KG1 (cell line): ENCODE results near the gene MIR17HG.
"Not testable (repeated sequence)": the region's sequence is repeated elsewhere in the genome, so short reads cannot be mapped to it uniquely, and the experiment has no call there.

ENCODE experiments used
- DNase-seq: peaks from one replicate; lab custom pipeline; 2025; lab: John Stamatoyannopoulos, UW

The MIR17HG gene

GRCh38 chr13:91347996-91348905 is 764 bp downstream of the MIR17HG start:
- peak; percentile 46 for DNase-seq

GRCh38 chr13:91348906-91349435 is 1.5 kb downstream of the MIR17HG start:
- peak; percentile 60 for DNase-seq

- DNase-seq, result no peak
Observed at GRCh38 chr13:91349992-91350911, 2.8 kb downstream of the MIR17HG start.

- DNase-seq, result no peak
Observed at GRCh38 chr13:91351123-91351522, 3.6 kb downstream of the MIR17HG start.

- DNase-seq, result no peak
Observed at GRCh38 chr13:91351980-91352379, 4.5 kb downstream of the MIR17HG start.

- not testable (repeated sequence) for DNase-seq
Observed at GRCh38 chr13:91352891-91353290, 5.4 kb downstream of the MIR17HG start.

- DNase-seq, result no peak
Observed at GRCh38 chr13:91353494-91353893, 6.0 kb downstream of the MIR17HG start.

GRCh38 chr13:91355099-91355825 is 7.8 kb downstream of the MIR17HG start:
- DNase-seq, result no peak

GRCh38 chr13:91355826-91356710 is 8.6 kb downstream of the MIR17HG start:
- DNase-seq, result no peak

- no peak for DNase-seq
Observed at GRCh38 chr13:91356919-91357612, 9.6 kb downstream of the MIR17HG start.

GRCh38 chr13:91357613-91358386 is 10.3 kb downstream of the MIR17HG start:
- DNase-seq, result no peak

- DNase-seq, result peak; percentile 28
Observed at GRCh38 chr13:91358387-91358782, 10.9 kb downstream of the MIR17HG start.

GRCh38 chr13:91359111-91359510 is 11.6 kb downstream of the MIR17HG start:
- no peak for DNase-seq

- DNase-seq, result no peak
Observed at GRCh38 chr13:91359631-91360030, 12.1 kb downstream of the MIR17HG start.

- DNase-seq, result no peak
Observed at GRCh38 chr13:91360246-91360751, 12.8 kb downstream of the MIR17HG start.

- DNase-seq, result no peak
Observed at GRCh38 chr13:91361755-91362271, 14.3 kb downstream of the MIR17HG start.

- DNase-seq, result no peak
Observed at GRCh38 chr13:91362908-91363307, 15.4 kb downstream of the MIR17HG start.

GRCh38 chr13:91368101-91368500 is 20.6 kb downstream of the MIR17HG start:
- no peak for DNase-seq
